HG03571 (cell line): ENCODE measurements around the gene ITGB7.
A peak's percentile ranks its signal among the peaks of the same experiment; 100 is the strongest.
"Not testable (repeated sequence)": the region's sequence is repeated elsewhere in the genome, so short reads cannot be mapped to it uniquely, and the experiment has no call there.

ENCODE experiments used
- ATAC-seq: cut with Tn5 transposase; IDR thresholded peaks from one replicate; pipeline ENCODE4 v1.9.1; 2021; ENCODE audit not compliant: unreplicated experiment

ITGB7 gene

DNA sequence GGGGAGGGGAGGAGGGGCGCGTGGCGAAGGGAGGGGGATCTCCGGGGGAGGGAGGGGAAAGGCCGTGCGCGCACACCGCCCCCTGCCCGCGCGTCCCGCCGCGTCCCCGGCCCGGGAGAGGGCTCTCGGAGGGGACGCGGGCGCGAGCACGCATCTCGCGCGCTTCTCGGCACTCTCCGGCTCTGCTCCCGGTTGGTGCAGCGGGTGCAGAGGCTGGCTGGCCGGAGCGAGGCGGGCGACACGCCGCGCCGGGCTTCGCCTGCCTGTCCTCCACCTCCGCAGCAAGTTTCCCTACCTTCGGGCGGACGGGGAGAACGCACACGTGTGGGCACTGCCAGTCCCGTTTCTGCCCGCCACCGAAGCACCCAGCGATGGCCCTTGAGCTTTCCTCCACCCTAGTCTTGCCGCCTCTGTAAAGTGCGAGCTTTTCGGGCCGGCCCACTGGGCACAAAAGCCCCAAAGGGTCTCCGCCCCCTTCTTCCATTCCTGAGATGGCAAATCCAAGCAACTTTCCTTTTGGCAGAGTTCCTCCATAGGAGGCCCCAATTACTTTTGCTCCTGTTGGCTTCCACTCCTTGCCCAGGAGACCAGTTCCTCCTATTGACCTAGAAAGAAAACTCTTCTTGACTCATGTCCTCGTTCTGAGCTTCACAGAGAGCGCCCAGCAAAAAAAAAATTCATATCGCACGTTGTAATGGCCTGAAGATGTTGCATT lies 26.0 kb downstream of the ITGB7 start:
- peak; percentile 52 for ATAC-seq

DNA sequence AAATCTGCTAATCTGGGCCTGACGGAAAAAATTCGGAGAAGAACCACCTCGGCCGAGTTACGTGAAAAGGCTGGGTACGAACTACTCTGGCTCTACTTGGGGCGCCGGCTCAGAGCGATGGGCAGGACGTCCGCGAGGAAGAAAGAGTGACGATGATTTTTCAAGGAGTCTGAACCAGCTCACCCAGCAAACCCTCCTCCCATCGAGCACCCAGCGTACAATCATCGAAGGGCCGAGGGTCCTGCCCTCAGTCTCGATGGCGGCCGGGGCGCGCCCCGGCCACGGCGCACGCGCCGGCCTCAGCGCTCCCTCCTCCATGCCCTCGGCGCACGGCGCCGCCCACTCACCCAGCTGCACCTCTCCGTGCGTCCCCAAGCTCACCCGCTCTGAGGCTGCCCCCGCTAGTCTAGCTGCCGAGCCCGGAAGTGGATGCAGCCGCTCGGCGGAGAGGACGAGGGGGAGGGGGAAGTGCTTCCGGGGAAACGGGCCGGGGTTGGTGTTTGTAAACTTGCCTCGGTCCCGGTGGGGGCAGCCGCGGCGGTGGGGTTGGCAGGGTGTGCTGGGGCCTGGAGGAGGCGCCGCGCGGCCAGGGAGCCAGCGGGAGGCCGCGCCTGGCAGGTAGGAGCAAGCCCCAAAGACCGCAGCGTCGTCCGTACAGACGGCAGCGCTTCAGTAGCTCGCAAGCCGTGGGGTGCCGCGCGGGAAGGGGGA lies 26.7 kb downstream of the ITGB7 start, which contains the start of the genes CSAD and ZNF740:
CSAD (minus strand) TSS at position 706 of the 711 bp plus-strand sequence. CDS start 7,455 bp downstream, outside the sequence.
ZNF740 (plus strand) TSS at position 503 of the 711 bp plus-strand sequence. CDS start 1,262 bp downstream, outside the sequence.
- peak; percentile 89 for ATAC-seq

GRCh38 chr12:53179687-53180219 lies 27.3 kb downstream of the ITGB7 start:
- ATAC-seq, result peak; percentile 9

GRCh38 chr12:53178803-53179202 lies 28.2 kb downstream of the ITGB7 start:
- ATAC-seq, result not testable (repeated sequence)

DNA sequence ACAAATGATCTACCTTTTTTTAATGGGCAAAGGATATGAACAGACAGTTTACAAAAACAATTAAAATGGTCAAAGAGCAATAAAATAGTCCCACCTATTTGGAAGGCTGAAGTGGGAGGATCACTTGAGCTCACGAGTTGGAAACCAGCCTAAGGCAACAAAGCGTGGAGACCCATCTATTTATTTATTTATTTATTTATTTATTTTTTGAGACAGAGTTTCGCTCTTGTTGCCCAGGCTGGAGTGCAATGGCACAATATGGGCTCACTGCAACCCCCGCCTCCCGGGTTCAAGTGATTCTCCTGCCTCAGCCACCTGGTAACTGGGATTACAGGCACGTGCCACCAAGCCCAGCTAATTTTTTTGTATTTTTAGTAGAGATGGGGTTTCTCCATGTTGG lies 29.6 kb downstream of the ITGB7 start:
- ATAC-seq, result not testable (repeated sequence)

- no peak for ATAC-seq
These were observed 30.3 kb downstream of the ITGB7 start for GRCh38 chr12:53176750-53177149.

- no peak for ATAC-seq
These were observed 32.1 kb downstream of the ITGB7 start for GRCh38 chr12:53174881-53175491.

- no peak for ATAC-seq
These were observed 33.9 kb downstream of the ITGB7 start for GRCh38 chr12:53173085-53173715.

GRCh38 chr12:53172352-53172751 lies 34.7 kb downstream of the ITGB7 start:
- ATAC-seq, result no peak

- ATAC-seq, result no peak
These were observed 35.2 kb downstream of the ITGB7 start for GRCh38 chr12:53171725-53172329.

GRCh38 chr12:53170876-53171724 lies 36.0 kb downstream of the ITGB7 start:
- no peak for ATAC-seq

DNA sequence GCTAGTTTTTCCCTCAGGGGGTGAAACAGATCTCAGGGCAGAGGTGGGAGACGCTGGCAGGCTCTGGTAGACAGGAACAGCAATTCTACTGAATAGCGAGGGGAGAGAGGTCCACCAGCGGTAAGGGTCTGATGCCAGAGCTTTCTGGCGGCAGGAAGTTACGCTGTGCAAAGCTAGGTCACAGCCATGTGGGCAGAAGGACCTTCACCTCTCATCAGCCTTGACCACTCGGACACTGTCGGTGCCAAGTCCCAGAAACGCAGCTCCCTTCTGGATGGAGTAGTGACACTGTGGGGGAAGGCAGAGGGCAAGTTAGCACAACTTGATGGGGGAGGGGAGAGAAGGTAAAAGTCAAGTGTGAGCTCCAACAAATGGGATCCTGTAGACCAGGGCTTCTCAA lies 36.8 kb downstream of the ITGB7 start:
- no peak for ATAC-seq

DNA sequence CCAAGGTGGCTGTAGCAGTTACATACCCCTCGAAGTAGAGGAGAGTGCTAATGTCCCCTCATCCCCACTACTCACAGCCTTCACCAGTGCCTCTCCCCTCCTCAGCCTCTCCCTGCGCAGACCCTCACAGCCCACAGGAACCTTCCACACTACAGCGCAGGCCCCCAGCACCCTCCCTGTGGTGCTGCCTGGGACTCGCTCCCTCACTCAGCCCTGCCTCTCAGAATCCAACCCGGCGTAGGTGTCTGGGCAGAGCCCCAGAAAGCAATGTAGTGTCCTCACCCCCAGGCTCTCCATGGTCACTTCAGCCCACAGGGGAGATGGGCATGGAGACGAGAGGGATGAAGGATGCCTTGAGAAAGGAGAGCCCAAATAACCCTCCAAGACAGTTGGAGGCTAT lies 37.4 kb downstream of the ITGB7 start:
- ATAC-seq, result no peak

DNA sequence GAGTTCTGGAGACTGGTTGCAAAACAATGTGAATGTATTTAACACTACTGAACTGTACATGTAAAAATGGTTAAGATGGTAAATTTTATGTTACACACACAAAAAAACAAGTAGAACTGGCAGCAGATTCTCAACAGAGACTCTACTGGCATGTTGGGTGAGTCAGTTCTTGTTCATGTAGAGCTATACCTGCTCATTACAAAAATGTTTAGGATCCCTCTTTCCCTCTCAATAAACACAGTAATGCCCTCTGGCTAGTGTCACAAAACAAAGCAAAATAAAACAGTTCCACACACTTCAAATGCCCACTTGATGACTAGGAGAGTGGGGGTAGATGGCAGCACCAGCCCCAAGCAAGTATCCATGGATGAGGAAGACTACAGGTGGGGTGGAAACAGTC lies 40.2 kb downstream of the ITGB7 start:
- no peak for ATAC-seq

DNA sequence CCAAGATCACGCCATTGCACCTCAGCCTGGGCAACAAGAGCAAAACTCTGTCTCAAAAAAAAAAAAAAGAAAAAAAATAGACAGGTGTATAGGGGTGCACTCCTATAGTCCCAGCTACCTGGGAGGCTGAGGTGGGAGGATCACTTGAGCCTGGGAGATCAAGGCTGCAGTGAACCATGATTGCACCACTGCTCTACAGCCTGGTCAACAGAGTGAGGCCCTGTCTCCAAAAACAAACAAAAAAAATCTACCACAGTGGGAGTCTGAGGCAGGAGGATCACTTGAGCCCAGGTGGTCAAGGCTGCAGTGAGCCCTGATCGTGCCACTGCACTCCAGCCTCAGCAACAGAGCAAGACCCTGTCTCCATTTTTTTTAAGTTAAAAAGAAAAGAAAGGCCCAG lies 44.0 kb downstream of the ITGB7 start:
- not testable (repeated sequence) for ATAC-seq

- ATAC-seq, result no peak
These were observed 45.7 kb downstream of the ITGB7 start for GRCh38 chr12:53161119-53161911.

- no peak for ATAC-seq
These were observed 46.4 kb downstream of the ITGB7 start for GRCh38 chr12:53160673-53161072.

DNA sequence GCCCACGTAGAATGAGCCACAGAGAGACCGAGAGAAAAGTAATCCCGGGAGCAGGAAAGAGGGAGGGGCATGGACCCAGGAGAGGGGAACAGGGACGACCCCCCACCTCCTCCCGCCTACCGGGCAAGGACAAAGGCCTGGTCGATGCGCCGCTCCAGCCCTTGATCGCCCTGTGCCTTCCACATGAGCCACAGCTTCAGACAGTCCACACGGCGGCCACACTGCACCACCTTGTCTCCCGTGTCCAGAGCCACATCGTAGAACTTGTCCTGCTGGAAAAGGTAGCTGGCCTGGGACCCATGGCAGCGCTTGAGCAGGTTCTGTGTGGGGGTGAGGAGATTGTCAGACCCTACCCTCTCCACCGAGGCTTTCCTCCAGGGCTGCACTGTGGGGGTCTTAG lies 47.1 kb downstream of the ITGB7 start:
- ATAC-seq, result no peak
